GM19372 (cell line): ENCODE data around the gene DAO.
A peak's percentile ranks its signal among the peaks of the same experiment; 100 is the strongest.
"Not testable (repeated sequence)": the region's sequence is repeated elsewhere in the genome, so short reads cannot be mapped to it uniquely, and the experiment has no call there.

Experiments used
- ATAC-seq: cut with Tn5 transposase; IDR thresholded peaks from one replicate; pipeline ENCODE4 v1.9.1; 2021; ENCODE audit warnings: mild to moderate bottlenecking, low read depth, moderate library complexity; ENCODE audit not compliant: unreplicated experiment

Gene DAO

DNA sequence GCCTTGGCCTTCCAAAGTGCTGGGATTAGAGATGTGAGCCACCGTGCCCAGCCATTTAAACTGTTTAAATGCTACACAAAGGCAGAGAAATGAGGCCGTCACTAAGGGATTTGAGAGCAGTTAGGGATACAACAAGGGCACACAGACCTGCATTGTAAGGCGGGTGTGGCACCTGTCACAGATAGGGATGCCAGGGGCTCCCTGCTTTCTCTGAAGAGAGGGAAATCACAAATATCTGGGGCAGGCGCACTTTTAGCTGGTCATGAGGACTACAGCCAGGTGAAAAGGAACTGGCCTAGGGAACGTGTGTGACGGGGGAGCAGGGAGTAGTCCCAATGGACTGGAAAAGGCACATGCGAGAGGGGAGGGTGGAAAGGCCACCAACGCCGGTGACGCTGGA lies 32.2 kb upstream of the DAO start:
- no peak for ATAC-seq

DNA sequence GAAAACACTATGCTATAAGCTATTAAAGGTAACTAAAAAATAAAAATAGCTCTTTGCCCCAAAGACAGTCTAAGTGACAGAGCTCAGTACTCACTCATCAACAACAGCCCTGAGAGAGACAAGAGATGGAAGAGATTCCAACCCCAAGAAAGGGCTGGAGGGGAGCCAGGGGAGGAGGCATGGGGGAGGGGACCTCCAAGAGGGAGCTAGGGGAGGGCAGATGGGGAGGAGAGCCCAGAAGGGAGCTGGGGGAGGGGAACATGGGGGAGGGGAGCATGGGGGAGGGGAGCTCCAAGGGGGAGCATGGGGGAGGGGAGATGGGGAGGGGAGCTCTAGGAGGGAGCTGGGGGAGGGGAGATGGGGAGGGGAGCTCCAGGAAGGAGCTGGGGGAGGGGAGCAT lies 30.2 kb upstream of the DAO start:
- no peak for ATAC-seq

DNA sequence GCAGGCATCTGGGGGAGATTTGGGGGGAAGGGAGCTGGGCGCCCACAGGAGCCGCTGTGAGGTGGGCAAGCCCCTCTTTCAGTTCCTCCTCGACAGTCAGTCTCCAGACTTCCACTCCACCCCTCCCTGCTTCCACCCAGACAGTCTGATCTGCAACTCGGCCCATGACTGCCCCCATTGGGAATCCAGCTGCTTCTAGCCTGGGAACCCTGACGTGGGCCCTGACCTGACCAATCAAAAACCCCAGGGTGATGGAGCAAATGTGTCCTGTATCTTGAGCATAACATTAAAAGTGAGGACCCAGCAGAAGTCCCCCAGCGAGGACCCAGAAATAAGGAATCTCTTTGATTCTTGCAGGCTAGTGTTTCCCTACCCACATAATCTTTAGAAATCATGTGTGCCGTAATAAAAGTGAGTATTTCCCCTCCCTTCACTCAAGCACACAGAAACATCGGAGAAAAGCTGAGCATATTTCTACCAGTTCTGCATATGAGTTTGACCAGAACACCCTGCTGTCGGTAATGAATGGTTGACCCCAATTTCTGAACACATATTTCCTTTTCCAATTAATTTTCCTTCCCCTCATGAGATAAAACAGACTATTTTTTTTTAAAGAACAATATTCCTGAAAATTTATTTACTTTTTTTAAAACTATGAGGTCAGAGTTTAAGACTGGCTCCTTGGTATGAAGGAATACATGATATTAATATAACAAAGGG lies 28.9 kb upstream of the DAO start:
- ATAC-seq: peak; percentile 69

DNA sequence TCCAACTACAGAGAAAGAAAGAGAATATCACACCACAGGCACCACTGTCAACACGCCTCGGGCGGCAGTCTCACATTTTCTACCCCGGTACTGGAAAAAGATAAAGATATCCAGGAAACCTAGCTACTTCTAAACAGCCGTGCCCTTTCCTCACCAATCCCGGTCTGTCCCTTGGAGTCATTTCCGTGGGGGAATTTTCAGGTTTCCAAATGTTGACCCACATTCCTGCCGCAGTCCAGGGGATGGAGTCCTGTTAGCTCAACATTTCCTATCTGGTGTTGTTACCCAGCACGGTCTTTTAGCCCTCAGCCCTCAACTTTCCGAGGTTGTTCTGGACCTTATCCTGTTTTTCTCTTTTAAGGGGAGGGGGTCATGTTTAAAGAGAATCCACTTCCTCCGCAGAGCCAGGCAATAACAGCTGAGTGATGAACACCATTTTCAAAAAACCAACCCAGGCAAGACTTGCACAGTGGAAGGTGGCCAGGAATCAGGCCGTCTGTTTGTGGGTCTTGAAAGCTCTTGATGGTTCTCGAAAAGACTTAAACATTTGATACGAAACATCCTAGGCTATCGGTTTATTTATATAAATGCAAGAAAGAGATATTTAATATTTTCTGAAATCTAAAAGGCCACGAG lies 27.1 kb upstream of the DAO start:
- ATAC-seq: no peak

DNA sequence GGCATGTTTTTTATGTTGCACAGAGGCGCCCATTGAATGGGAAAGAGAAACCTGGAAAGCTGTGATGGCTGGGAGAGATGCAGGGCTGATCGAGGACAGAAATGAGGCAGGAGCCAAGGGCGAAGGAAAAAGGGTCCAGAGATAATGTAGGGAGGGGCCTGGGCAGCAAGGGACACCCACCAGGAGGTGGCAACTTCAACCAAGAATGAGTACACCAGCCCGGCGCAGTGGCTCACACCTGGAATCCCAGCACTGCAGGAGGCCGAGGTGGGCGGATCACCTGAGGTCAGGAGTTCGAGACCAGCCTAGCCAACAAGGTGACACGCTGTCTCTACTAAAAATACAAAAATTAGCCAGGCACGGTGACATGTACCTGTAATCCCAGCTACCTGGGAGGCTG lies 26.5 kb upstream of the DAO start:
- no peak for ATAC-seq

DNA sequence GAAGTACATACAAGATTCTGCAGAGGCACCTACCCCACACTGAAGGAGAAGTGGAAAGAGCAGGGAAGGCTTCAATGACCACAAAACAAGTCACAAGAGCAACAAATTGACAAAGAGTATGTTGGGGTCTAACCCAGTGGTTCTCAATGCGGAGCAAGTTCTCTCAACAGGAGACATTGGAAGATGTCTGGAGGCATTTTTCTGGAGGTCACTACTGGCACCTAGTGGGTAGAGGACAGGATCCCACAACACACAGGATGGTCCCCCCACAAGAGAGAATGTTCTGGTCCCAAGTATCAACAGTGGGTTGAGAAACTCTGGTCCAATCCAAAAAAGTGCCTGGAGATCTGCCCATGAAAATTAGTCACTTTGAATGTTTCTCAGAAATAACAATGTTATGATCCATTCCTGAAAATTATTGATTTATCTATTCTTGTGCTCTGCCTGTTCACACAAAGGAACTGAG lies 25.9 kb upstream of the DAO start:
- ATAC-seq: no peak

DNA sequence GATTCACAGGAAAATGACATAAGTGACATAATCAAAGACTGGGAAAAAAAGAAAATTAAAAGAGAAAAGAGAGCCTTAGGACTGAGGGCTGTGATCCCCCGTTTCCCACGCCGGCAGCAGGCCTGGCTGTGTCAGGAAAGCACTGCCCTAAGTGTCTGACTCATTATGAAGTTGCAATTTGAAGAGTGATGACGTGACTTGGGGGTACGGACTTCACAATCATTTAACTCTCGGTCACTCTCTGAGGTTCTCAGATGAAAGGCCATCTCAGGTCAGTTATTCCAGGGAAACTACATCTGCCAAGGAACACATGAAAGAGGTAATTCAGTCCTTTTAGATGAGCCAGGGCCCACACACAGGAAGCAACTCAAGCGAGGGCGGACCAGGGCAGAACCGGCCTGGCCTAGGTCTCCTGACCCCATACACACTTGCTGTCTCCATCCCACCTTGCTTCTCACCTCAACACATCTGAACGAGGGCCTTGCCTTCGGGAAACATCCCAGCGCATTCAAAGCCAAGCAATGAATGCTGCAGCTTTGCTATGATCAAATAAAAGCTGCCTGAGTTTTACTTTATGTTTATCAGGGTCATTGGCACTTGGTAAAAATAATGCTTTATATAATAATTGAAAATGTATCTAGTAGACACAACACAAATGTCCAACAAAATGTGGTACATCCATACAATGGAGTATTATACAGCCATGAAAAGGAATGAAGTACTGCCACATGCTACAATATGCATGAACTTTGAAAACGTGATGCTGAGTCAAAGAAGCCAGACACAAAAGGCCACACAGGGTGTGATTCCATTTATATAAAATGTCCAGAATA lies 25.2 kb upstream of the DAO start:
- no peak for ATAC-seq

DNA sequence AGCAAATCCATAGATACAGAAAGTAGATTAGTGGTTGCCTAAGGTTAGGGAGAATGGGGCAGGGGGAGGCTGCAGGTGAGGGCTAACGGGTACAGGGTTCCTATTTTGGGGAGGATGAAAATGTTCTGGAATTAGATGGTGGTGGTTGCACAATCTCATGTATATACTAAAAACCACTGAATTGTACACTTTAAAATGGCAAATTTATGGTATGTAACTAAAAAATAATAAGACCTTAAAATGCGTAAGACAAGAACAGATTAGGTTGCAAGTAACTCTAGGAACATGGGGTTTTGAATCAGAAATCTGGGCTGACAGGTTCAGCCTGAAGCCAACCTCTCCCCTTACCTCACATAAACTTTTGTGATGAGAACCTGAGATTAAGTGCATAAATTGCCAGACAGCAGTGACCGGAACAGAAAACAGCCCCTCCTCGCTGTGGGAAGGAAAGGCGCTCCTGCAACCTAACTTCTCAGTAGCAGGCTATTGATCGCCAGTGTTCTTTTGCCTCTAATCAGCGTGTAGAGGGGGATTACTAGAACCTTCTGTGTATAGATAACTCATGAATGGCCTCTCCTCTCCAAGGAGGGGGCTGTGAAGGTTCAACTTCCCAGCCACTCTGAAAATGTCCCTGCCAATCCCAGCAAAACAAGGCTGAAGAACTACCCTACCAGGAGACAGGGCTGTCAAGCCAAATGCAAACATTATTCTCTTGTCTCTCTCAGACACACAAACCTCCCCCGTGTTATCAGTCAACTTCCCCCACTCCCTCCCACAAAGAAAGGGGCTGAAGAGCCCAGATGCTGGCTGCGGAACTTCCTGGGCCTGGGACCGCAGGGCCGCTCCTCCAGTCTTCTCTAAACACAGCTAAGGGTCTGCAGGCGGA lies 24.4 kb upstream of the DAO start:
- ATAC-seq: no peak

DNA sequence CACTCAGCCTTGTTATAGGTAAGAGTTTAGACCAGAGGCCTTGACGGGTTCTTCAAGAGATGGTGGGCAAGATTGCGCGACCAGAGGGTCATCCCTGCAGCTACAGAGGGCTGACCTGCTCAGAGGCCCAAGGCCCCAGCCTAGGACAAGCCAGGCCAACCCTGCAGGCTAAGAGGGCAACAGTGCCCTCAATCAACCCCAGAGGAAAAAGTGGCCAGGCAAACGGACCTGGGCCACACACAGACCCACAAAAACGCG lies 23.8 kb upstream of the DAO start:
- no peak for ATAC-seq

DNA sequence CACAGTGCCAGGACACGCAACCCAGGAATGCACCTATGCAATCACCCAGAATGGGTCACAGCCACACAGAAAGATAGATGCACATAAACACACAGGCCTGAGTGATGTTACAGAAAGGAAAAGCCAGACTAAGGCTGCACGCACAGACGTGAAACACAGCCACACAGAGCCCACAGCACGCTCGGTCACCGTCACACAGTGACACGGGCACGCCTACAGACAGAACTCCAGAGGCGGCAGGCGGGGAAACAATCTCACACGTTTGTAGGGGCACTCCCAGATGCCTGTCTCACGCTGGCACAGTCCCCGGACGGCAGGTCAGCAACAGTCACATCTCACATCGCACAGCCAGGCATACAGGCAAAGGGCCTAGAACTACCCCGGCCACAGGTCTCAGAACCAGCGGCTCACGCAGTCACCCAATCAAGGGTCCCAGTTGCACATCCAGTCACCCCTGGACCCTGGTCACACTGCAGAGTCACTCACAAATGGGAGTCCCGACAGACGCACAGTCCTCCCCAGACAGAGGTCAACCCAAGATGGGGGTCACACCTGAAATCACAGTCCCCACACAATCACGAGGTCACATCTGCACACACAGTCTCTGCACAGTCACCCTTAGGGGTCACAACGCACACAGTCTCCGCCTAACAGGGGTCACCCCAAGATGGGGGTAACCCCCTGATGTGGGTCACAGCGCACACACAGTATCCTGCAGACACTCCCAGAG lies 23.3 kb upstream of the DAO start:
- peak; percentile 20 for ATAC-seq

DNA sequence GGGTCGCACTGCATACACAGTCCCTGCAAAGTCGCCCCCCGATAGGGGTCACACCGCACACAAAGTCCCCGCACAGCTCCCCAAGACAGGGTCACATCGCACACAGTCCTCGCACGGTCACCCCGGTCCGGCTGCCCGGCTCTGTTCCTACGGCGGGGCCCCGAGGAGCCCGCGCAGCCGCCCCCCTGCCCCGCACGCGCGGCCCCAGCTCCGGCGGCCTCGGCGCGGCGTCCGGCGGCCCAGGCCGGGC lies 22.8 kb upstream of the DAO start:
- ATAC-seq: no peak

DNA sequence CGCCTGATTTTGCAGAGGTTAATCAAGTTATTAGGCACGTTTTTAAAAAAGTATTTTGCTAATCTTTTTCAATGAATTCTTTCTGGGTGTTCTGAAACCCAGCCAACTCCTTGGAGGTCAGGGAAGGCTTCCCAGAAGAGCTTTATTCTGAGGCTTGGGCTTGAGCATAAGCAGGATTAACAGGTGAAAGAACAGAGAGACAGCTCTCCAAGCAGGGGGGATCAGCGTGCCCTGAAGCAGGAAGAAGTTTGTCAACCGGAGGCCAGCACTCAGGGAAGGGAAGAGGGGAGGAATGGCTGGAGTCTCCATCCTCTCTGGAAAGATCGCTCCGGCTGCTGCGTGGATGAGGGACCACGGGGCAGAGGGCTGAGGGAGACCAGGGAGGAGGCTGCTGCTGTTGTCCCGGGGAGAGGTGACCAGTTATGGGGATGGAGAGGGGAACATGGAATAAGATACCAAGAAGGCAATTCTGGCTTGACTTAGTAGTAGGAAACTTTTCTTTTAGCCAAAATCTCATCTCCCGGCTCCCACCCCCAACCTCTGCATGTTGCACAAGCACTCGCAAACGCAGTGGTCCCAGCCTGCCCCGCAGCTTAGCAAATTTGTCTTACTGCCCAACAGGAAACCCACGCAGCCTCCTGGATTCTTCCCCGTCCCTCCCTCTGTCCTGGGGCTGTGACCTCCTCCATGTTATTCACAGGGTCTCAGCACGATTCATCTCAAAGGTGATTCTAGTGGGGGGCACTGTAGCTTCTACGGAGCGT lies 21.4 kb upstream of the DAO start:
- ATAC-seq: no peak

DNA sequence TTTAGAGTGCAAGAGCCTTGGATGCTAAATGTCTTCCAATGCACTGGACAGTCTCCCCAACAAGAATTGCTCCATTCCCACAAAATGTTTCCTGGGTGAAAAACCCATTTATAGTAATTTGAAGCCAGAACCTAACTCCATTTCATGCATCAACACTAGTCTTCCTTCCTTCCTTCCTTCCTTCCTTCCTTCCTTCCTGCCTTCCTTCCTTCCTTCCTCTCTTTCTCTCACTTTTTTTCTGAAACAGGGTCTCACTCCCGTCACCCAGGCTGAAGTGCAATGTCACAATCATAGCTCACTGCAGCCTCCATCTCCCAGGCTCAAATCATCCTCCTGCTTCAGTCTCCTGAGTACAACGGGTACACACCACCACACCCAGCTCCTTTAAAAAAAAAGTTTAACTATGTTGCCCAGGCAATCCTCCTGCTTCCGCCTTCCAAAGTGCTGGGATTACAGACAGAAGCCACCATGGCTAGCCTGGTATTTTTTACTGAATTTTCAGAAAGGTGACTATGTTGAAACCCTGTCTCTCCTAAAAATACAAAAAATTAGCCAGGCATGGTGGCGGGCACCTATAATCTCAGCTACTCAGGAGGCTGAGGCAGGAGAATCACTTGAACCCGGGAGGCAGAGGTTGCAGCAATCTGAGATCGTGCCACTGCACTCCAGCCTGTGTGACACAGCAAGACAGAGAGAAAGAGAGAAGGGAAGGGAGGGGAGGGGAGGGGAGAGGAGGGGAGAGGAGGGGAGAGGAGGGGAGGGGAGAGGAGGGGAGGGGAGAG lies 20.6 kb upstream of the DAO start:
- ATAC-seq: not testable (repeated sequence)

DNA sequence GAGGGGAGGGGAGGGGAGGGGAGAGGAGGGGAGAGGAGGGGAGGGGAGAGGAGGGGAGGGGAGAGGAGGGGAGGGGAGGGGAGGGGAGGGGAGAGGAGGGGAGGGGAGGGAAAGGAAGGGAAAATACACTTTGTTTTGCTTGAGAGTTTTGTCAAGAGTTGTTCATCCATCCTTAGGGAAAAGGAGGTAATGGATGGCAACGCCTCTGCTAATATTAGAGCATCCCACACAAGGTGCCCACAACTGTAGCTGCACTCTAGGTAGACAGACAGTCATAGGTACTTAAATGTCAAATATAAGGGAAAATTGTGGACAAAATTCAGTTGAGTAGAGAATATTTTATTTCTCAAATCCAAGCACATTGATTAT lies 20.0 kb upstream of the DAO start:
- no peak for ATAC-seq

DNA sequence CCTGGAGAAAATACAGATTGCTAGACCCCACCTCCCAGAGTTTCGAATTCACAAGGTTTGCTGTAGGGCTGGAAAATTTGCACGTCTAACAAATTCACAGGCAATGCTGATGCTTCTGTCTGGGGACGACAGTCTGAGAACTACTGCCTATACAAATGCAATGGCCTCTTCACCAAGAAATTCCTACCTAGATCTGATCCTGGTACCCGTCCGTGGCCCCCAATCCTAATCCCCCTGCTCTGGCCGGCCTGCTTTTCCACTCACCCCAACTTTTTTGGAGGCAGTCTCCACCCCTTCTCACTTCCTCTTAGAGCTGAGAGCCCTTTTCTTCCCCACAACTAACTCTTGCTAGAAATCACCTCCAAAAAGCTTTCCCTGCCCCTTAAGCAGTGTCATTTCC lies 19.4 kb upstream of the DAO start:
- ATAC-seq: no peak

DNA sequence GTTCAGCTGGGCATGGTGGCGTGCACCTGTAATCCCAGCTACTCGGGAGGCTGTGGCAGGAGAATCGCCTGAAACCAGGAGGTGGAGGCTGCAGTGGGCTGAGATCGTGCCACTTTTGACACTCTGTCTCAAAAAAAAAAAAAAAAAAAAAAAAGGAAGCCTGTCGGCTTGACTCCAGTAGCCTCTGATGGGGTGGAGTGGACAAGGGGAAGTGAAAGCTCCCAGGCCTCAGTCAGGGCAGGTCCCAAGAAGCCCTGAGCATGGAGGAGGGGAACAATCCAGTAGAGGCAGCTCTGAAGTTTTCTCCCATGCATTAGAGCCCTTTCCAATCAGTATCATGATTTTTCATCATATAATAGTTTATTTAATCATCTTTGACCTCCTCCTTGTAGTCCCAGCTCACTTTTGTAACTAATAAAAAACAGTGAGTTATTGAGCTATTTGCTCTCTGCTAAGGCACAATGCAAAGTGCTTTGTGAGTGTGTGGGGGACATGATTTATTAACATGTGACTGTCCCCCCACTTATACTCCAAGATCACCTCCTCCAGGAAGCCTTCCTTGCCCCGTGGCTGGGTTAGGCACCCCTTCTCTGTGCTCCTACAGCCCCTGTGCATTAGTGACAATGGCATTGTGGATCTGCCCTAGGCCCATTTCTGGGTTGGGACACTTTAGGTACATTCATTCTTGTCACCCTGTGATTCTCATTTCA lies 17.9 kb upstream of the DAO start:
- no peak for ATAC-seq

DNA sequence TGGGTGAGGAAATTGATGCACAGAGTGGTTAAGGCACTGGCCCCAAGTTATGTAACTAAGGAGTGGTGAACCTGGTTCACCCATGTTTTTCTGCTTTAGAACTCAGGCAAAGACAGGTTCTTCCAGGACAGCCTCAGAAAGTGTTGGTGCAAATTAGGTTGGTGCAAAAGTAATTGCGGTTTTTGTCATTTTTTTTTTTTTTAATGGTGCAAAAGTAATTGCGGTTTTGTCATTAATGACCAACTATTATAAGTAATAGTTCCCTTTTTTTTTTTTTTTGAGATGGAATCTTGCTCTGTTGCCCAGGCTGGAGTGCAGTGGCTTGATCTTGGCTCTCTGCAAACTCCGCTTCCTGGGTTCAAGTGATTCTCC lies 17.3 kb upstream of the DAO start:
- ATAC-seq: no peak

DNA sequence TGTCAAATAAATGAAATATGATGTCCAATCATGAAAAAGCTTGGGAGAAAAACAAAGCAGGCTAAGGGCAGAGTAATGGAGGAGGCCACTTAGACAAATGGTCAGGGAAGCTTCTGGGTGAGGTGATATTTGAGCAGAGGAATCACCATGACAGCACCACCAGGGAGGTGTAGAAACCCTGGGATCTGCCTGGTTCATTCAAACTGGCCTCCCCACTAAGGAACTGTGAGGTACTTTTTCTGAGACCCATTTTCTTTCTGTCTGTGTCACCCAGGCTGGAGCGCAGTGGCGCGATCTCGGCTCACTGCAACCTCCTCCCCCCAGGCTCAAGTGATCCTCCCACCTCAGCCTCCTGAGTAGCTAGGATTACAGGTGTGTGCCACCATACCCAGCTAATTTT lies 14.7 kb upstream of the DAO start:
- no peak for ATAC-seq

DNA sequence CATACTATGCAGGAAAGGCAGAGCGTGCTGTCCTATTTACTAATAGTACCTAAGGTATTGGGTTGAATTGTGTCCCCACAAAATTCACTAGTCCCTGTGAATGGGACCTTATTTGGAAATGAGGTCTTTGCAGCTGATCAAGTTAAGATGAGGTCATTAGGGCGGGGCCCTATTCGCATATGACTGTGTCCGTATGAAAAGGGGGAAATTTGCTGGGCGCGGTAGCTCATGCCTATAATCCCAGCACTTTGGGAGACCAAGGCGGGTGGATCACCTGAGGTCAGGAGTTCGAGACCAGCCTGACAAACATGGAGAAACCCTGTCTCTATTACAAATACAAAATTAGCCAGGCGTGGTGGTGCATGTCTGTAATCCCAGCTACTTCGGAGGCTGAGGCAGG lies 13.8 kb upstream of the DAO start:
- ATAC-seq: not testable (repeated sequence)
